MM.1S (cell line): ENCODE measurements around the gene CEP72.

Experiments used
- CTCF ChIP-seq: fragments of 300-600 bp; sonication (generic); IDR thresholded peaks from 2 replicates; pipeline ENCODE4 v1.5.1; 2016; ENCODE audit warnings: antibody characterized with exemption, low read length, mixed read lengths
- EZH2 ChIP-seq: fragments of 300-600 bp; sonication (generic); optimal IDR thresholded peaks from 2 replicates; pipeline ENCODE3; 2017; ENCODE audit warnings: low read depth, mild to moderate bottlenecking, antibody characterized with exemption, low read length, mixed read lengths
- EZH2phosphoT487 ChIP-seq: fragments of 300-600 bp; sonication (generic); IDR thresholded peaks from 2 replicates; pipeline ENCODE4 v1.6.1; 2018; ENCODE audit warnings: antibody characterized with exemption, low read length

DNA sequence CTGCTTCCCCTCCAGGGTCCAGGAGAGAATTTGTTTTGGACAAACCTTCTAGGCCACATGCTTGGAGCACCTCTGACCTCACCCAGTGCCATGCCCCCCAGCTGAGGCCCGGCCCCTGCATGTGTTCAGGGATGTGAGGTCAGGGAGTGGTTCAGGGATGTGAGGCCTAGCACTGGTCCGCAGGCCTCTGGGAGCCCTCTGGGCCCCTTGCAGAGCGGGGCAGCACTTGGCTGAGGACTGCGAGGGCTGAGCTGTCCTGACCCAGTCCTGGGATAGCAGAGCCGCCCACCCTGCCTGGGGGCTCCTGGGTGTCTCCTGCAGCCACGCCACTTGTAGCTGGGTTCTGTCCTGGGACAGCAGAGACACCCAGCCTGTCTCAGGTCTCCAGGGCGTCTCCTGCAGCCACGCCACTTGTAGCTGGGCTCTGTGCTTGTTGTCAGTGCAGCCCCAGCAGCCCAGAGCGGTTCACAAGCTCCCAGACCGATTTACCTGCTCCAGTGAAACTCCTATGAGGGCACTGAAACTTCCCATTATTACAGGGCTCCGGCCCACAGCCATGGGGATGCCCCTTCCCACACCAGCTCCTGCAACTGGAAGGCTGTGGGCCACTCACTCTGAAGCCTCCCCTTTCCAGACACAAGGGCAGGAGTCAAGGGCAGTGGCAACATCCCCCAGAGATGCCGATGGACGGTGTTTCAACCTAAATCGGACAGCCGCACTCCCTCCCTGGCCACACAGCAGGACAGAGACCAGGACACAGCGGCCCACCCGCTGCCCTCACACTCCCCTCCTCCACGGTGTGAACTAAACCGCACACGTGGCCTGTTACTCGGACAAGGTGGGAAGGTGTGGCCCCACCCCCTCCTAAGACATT lies 5.4 kb upstream of the CEP72 start:
- TF ChIP-seq EZH2phosphoT487 (no peak), CTCF (no peak), EZH2 (no peak)
